ENCODE data around the gene TMEM213.

- TF ChIP-seq, protein P1, sequence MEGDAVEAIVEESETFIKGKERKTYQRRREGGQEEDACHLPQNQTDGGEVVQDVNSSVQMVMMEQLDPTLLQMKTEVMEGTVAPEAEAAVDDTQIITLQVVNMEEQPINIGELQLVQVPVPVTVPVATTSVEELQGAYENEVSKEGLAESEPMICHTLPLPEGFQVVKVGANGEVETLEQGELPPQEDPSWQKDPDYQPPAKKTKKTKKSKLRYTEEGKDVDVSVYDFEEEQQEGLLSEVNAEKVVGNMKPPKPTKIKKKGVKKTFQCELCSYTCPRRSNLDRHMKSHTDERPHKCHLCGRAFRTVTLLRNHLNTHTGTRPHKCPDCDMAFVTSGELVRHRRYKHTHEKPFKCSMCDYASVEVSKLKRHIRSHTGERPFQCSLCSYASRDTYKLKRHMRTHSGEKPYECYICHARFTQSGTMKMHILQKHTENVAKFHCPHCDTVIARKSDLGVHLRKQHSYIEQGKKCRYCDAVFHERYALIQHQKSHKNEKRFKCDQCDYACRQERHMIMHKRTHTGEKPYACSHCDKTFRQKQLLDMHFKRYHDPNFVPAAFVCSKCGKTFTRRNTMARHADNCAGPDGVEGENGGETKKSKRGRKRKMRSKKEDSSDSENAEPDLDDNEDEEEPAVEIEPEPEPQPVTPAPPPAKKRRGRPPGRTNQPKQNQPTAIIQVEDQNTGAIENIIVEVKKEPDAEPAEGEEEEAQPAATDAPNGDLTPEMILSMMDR (conservative IDR thresholded peaks at IDR 0.05; ENCODE audit: low read length): no peak
- no peak for TF ChIP-seq EZH2phosphoT487 (IDR thresholded peaks at IDR 0.05; ENCODE audit: borderline replicate concordance)
Observed at GRCh38 chr7:138801256-138801655, 3.5 kb downstream of the TMEM213 start.
